ENCODE measurements around the gene DMKN.

DNA sequence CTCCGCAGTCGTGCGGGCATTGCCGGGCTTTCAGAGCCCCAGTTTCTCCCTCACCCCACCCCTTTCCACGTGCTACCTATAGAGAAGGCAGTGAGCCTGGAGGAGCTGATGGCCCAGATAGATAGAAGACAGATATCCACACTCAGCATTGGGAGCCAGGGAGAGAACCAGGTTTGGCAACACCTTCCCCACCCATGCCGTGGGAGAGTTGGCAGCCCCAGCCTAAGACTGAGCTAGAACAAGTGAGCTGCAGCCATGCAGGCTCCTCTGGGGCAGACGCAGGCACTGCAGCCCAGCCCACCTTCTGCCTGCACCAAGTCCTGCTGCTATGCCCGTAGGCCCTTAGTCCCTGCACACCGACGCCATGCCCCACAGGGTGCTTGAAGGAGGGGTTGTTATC is 12.8 kb downstream of the DMKN start:
- TF ChIP-seq OSR1 (CRISPR knock-in tag; IDR thresholded peaks at IDR 0.05), result no peak
- TF ChIP-seq CSDC2 (CRISPR knock-in tag; IDR thresholded peaks at IDR 0.05), result no peak
- TF ChIP-seq ZFP3 (CRISPR knock-in tag; IDR thresholded peaks at IDR 0.05), result no peak
- TF ChIP-seq, protein P1, sequence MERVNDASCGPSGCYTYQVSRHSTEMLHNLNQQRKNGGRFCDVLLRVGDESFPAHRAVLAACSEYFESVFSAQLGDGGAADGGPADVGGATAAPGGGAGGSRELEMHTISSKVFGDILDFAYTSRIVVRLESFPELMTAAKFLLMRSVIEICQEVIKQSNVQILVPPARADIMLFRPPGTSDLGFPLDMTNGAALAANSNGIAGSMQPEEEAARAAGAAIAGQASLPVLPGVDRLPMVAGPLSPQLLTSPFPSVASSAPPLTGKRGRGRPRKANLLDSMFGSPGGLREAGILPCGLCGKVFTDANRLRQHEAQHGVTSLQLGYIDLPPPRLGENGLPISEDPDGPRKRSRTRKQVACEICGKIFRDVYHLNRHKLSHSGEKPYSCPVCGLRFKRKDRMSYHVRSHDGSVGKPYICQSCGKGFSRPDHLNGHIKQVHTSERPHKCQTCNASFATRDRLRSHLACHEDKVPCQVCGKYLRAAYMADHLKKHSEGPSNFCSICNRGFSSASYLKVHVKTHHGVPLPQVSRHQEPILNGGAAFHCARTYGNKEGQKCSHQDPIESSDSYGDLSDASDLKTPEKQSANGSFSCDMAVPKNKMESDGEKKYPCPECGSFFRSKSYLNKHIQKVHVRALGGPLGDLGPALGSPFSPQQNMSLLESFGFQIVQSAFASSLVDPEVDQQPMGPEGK (CRISPR knock-in tag; IDR thresholded peaks at IDR 0.05; ENCODE audit: borderline replicate concordance), result no peak
- TF ChIP-seq ZC3H10 (CRISPR knock-in tag; IDR thresholded peaks at IDR 0.05), result no peak
- no peak for TF ChIP-seq RARB (CRISPR knock-in tag; IDR thresholded peaks at IDR 0.05)
- no peak for TF ChIP-seq ZFP30 (CRISPR knock-in tag; IDR thresholded peaks at IDR 0.05)
- TF ChIP-seq TOX (CRISPR knock-in tag; IDR thresholded peaks at IDR 0.05; ENCODE audit: borderline replicate concordance), result no peak
- TF ChIP-seq ESRRG (CRISPR knock-in tag; IDR thresholded peaks at IDR 0.05), result no peak
- no peak for TF ChIP-seq ARNTL (CRISPR knock-in tag; IDR thresholded peaks at IDR 0.05; ENCODE audit: borderline replicate concordance, low read depth)

All from SK-N-SH treated with all-trans-retinoic acid at 6 μM for 48 hours (cell line).